ENCODE data around the gene ZNF862. TPM values are rescaled to one million over a fixed set of nuclear protein-coding genes. Genes with fewer than 3 reads are reported as not detected.

The ZNF862 gene
- total and polyA plus RNA-seq, 10 of the 15 experiments (the other 5 are each of a cell fraction or from before 2014, with no cell fraction given) = 0.49 to 7.7 (median 3.5) TPM

- TF ChIP-seq SMC3 (IDR thresholded peaks at IDR 0.05; ENCODE audit: borderline replicate concordance, low read length) (no peak), RAD21 (IDR thresholded peaks at IDR 0.05; ENCODE audit: insufficient read depth, low read depth, low read length) (no peak), POLR2A (IDR thresholded peaks at IDR 0.05; ENCODE audit: low read depth, low read length) (peak; percentile 71), TAF1 (IDR thresholded peaks at IDR 0.05; ENCODE audit: borderline replicate concordance, low read depth, low read length) (0 out of 2 replicates have a peak, but pooled peaks have one; percentile 9)
- TF ChIP-seq, protein P1, sequence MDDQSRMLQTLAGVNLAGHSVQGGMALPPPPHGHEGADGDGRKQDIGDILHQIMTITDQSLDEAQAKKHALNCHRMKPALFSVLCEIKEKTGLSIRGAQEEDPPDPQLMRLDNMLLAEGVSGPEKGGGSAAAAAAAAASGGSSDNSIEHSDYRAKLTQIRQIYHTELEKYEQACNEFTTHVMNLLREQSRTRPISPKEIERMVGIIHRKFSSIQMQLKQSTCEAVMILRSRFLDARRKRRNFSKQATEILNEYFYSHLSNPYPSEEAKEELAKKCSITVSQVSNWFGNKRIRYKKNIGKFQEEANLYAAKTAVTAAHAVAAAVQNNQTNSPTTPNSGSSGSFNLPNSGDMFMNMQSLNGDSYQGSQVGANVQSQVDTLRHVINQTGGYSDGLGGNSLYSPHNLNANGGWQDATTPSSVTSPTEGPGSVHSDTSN (IDR thresholded peaks at IDR 0.05; ENCODE audit: insufficient replicate concordance, low read depth, low read length) = no peak
Measured at GRCh38 chr7:149873970-149874643, 35.9 kb downstream of the ZNF862 start (continued).

- Histone ChIP-seq H4K20me1 (ENCODE audit: control insufficient read depth, insufficient read depth) (no peaks in the 10 kb centered on the region), H3K27ac (ENCODE audit: control insufficient read depth, insufficient read depth) (no peak overlapping the region), H2AFZ (ENCODE audit: control insufficient read depth, low read depth, low read length) (peak overlapping the region; percentile 96), H3K4me2 (ENCODE audit: control insufficient read depth, insufficient read depth) (peak overlapping the region; percentile 91), H3K36me3 (ENCODE audit: control insufficient read depth in 2 of 2, insufficient read depth in 2 of 2, low read length in 1 of 2) (no peaks in the 10 kb centered on the region; a peak in 2 of 4 replicates), H3K9me3 (replicated peaks; ENCODE audit: control insufficient read depth, insufficient read depth, low read length) (no peaks in the 10 kb centered on the region), H3K9ac (ENCODE audit: control insufficient read depth, insufficient read depth, low read length) (peak overlapping the region; percentile 71; the same call in 1 of the 2 replicates), H3K27me3 (replicated peaks in 1 of 2; ENCODE audit: control insufficient read depth in 2 of 2, insufficient read depth in 2 of 2, low read length in 1 of 2) (no peaks in the 10 kb centered on the region), H3K4me3 (peak overlapping the region; percentile 76), H3K4me1 (ENCODE audit: control insufficient read depth, insufficient read depth, low read length) (peaks cover 39% of the 10 kb centered on the region), H3K79me2 (ENCODE audit: control insufficient read depth, insufficient read depth, low read length) (peaks cover 7% of the 10 kb centered on the region)
- ATAC-seq (no peak), DNase-seq (ENCODE audit: low read depth, low spot score) (no peak), FAIRE-seq (peak; percentile 57)
- ChIA-PET RAD21 (ENCODE audit: unreplicated experiment) (no interaction called here), CTCF (interaction anchor here (0.9 kb wide), 1 partner anchor 9 kb away, joined by 3 read pairs; no protein-coding TSS in a partner anchor), SMC1A (ENCODE audit: uncharacterized antibody, unreplicated experiment) (no interaction called here), POLR2A (interaction anchor here (0.8 kb wide), 1 partner anchor 36 kb away, joined by 3 read pairs; the partner anchor contains the start of gene ZNF862)
- no TSS peak for BruUV-seq (replicated peaks)
- 82% methylated on average over 8 of the region's 8 CpGs for WGBS (ENCODE audit: insufficient coverage, insufficient replicate concordance, low lambda C conversion rate, missing lambda C conversion rate)
- in situ Hi-C loops (cut with MboI) (no loop called here), intact Hi-C loops (cut with micrococcal nuclease; ENCODE audit: unreplicated experiment) (no loop called here)
- TF ChIP-seq POLR2A (IDR thresholded peaks at IDR 0.05; ENCODE audit: low read depth, low read length) (no peak), BCL3 (IDR thresholded peaks at IDR 0.05; ENCODE audit: borderline replicate concordance, insufficient read depth, low read depth, low read length, poor library complexity, severe bottlenecking) (no peak), KAT2A (conservative IDR thresholded peaks at IDR 0.05; ENCODE audit: control insufficient read depth, low read depth, low read length) (no peak), YY1 (IDR thresholded peaks at IDR 0.05; ENCODE audit: low read depth, low read length) (no peak)
Measured at GRCh38 chr7:149874644-149875028, 36.5 kb downstream of the ZNF862 start.

Measured in GM12878 (cell line).